HepG2 (cell line): ENCODE measurements around the gene TSHZ2. TPM values are rescaled to one million over a fixed set of nuclear protein-coding genes. Genes with fewer than 3 reads are reported as not detected.
A peak's percentile ranks its signal among the peaks of the same experiment; 100 is the strongest.

Source experiments
- ARHGAP35 ChIP-seq: sonication (generic); formaldehyde crosslinking; IDR thresholded peaks from 2 replicates; pipeline ENCODE4 v1.9.0; 2022; ENCODE audit warnings: mild to moderate bottlenecking, inconsistent platforms, moderate library complexity, missing genetic modification reagents, borderline replicate concordance
- CCDC6 ChIP-seq: sonication (generic); formaldehyde crosslinking; IDR thresholded peaks from 2 replicates; pipeline ENCODE4 v1.8.1; 2022; ENCODE audit warnings: mild to moderate bottlenecking, missing genetic modification reagents, moderate library complexity
- CEBPB ChIP-seq: IDR thresholded peaks from 2 replicates; pipeline ENCODE4 v1.6.1; 2011; ENCODE audit warnings: low read depth, low read length, improper control_type of control experiment, borderline replicate concordance
- FOXP1 ChIP-seq, 2 experiments: fragments of 450-650 bp in 1 of 2; IDR thresholded peaks; 2 replicates each; pipeline ENCODE4 v1.6.1; 2017 to 2018; ENCODE audit warnings: antibody characterized with exemption in 1 of 2
- RBM39 ChIP-seq: fragments of 200-400 bp; formaldehyde crosslinking; IDR thresholded peaks from one replicate; pipeline ENCODE4 v1.6.1; 2018; ENCODE audit warnings: antibody characterized with exemption, mild to moderate bottlenecking, low read depth, low read length; ENCODE audit not compliant: poor library complexity, severe bottlenecking
- REL ChIP-seq: sonication (generic); formaldehyde crosslinking; conservative IDR thresholded peaks from 2 replicates; pipeline ENCODE4 v1.8.0; 2022; ENCODE audit warnings: mild to moderate bottlenecking, missing genetic modification reagents, moderate library complexity
- SALL2 ChIP-seq: sonication (generic); formaldehyde crosslinking; IDR thresholded peaks from 2 replicates; pipeline ENCODE4 v1.8.1; 2023; ENCODE audit warnings: mild to moderate bottlenecking, missing genetic modification reagents, inconsistent platforms
- SRY ChIP-seq: sonication (generic); formaldehyde crosslinking; IDR thresholded peaks from 2 replicates; pipeline ENCODE4 v1.8.0; 2022; ENCODE audit warnings: mild to moderate bottlenecking, missing genetic modification reagents
- TBL1XR1 ChIP-seq: fragments of 150-350 bp; IDR thresholded peaks from 2 replicates; pipeline ENCODE4 v1.6.1; 2014; ENCODE audit warnings: borderline replicate concordance, low read length; ENCODE audit not compliant: partially characterized antibody
- XBP1 ChIP-seq: sonication (generic); formaldehyde crosslinking; IDR thresholded peaks from 2 replicates; pipeline ENCODE4 v1.5.0; 2020; ENCODE audit warnings: missing genetic modification reagents
- ZNF225 ChIP-seq: sonication (generic); formaldehyde crosslinking; IDR thresholded peaks from 2 replicates; pipeline ENCODE4 v1.4.0; 2020; ENCODE audit warnings: mild to moderate bottlenecking, missing genetic modification reagents
- ZNF441 ChIP-seq: sonication (generic); formaldehyde crosslinking; IDR thresholded peaks from 2 replicates; pipeline ENCODE4 v1.7.0; 2021; ENCODE audit warnings: missing genetic modification reagents, borderline replicate concordance
- ZNF558 ChIP-seq: sonication (generic); formaldehyde crosslinking; IDR thresholded peaks from 2 replicates; pipeline ENCODE4 v1.9.0; 2022; ENCODE audit warnings: mild to moderate bottlenecking, missing genetic modification reagents, borderline replicate concordance
- ZNF589 ChIP-seq: sonication (generic); formaldehyde crosslinking; conservative IDR thresholded peaks from 2 replicates; pipeline ENCODE4 v1.8.0; 2022; ENCODE audit warnings: mild to moderate bottlenecking, moderate library complexity, missing genetic modification reagents
- ZNF703 ChIP-seq: sonication (generic); formaldehyde crosslinking; IDR thresholded peaks from 2 replicates; pipeline ENCODE4 v1.5.1; 2020; ENCODE audit warnings: missing genetic modification reagents, mild to moderate bottlenecking, moderate library complexity, borderline replicate concordance
- ZNF83 ChIP-seq: sonication (generic); formaldehyde crosslinking; IDR thresholded peaks from 2 replicates; pipeline ENCODE4 v1.4.0; 2020; ENCODE audit warnings: missing genetic modification reagents, mild to moderate bottlenecking, borderline replicate concordance
- polyA plus RNA-seq, 8 experiments: library from polyadenylated mRNA; depleted of rRNA in 3 of 8; stranded (reverse) in 7 of 8; unstranded in 1 of 8; fragments of >200 nt; fragmentation: Illumina TruSeq in 4 of 8; extraction: Trizol in 4 of 8; gene quantifications; 2 replicates each; pipeline versions ENCODE4 v1.2.1 to v1.2.3, GENCODE V29; 2011 to 2016; ENCODE audit warnings: low read depth in 4 of 8, missing spikeins in 1 of 8, mixed read lengths in 1 of 8; ENCODE audit not compliant: insufficient read depth in 1 of 8
- total RNA-seq, 5 experiments: library from RNA; depleted of rRNA; stranded (reverse); fragments of >200 nt; fragmentation: Illumina TruSeq; extraction: Trizol; gene quantifications; 2 replicates each; pipeline ENCODE4 v1.2.3, GENCODE V29; 2016; ENCODE audit warnings: low read depth in 1 of 5
- TF ChIP-seq, protein P1 (sequence below): sonication (generic); formaldehyde crosslinking; IDR thresholded peaks from 2 replicates; pipeline ENCODE4 v1.4.0; 2020; ENCODE audit warnings: mild to moderate bottlenecking, missing genetic modification reagents
- TF ChIP-seq, protein P2 (sequence below): sonication (generic); IDR thresholded peaks from 2 replicates; pipeline ENCODE4 v1.6.1; 2016; ENCODE audit warnings: low read depth, borderline replicate concordance
- TF ChIP-seq, protein P3 (sequence below): IDR thresholded peaks from 2 replicates; pipeline ENCODE4 v1.6.1; 2016; ENCODE audit warnings: missing biosample characterization, missing genetic modification reagents, low read depth
- TF ChIP-seq, protein P4 (sequence below): sonication (generic); formaldehyde crosslinking; IDR thresholded peaks from 2 replicates; pipeline ENCODE4 v1.4.0; 2020; ENCODE audit warnings: missing genetic modification reagents

TSHZ2 gene
- total and polyA plus RNA-seq, 2 of the 13 experiments (the other 11 are each of a cell fraction or from before 2014, with no cell fraction given): 0.01 TPM; not detected in 1

GRCh38 chr20:53077373-53078205, 105.4 kb downstream of the TSHZ2 start (continued):
- TF ChIP-seq, protein P1, sequence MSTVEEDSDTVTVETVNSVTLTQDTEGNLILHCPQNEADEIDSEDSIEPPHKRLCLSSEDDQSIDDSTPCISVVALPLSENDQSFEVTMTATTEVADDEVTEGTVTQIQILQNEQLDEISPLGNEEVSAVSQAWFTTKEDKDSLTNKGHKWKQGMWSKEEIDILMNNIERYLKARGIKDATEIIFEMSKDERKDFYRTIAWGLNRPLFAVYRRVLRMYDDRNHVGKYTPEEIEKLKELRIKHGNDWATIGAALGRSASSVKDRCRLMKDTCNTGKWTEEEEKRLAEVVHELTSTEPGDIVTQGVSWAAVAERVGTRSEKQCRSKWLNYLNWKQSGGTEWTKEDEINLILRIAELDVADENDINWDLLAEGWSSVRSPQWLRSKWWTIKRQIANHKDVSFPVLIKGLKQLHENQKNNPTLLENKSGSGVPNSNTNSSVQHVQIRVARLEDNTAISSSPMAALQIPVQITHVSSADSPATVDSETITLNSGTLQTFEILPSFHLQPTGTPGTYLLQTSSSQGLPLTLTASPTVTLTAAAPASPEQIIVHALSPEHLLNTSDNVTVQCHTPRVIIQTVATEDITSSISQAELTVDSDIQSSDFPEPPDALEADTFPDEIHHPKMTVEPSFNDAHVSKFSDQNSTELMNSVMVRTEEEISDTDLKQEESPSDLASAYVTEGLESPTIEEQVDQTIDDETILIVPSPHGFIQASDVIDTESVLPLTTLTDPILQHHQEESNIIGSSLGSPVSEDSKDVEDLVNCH (CRISPR knock-in tag): no peak
- no peak for TF ChIP-seq RBM39
- TF ChIP-seq SRY (CRISPR knock-in tag): no peak
- no peak for TF ChIP-seq ZNF225 (CRISPR knock-in tag)
- TF ChIP-seq ZNF441: 0 out of 2 replicates have a peak, but pooled peaks have one; percentile 24
- TF ChIP-seq SALL2 (CRISPR knock-in tag): peak; percentile 61; the same call in 1 of the 2 replicates
- no peak for TF ChIP-seq XBP1 (CRISPR knock-in tag)
- TF ChIP-seq, protein P2, sequence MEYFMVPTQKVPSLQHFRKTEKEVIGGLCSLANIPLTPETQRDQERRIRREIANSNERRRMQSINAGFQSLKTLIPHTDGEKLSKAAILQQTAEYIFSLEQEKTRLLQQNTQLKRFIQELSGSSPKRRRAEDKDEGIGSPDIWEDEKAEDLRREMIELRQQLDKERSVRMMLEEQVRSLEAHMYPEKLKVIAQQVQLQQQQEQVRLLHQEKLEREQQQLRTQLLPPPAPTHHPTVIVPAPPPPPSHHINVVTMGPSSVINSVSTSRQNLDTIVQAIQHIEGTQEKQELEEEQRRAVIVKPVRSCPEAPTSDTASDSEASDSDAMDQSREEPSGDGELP: peak; percentile 53; the same call in 1 of the 2 replicates
- TF ChIP-seq, protein P3, sequence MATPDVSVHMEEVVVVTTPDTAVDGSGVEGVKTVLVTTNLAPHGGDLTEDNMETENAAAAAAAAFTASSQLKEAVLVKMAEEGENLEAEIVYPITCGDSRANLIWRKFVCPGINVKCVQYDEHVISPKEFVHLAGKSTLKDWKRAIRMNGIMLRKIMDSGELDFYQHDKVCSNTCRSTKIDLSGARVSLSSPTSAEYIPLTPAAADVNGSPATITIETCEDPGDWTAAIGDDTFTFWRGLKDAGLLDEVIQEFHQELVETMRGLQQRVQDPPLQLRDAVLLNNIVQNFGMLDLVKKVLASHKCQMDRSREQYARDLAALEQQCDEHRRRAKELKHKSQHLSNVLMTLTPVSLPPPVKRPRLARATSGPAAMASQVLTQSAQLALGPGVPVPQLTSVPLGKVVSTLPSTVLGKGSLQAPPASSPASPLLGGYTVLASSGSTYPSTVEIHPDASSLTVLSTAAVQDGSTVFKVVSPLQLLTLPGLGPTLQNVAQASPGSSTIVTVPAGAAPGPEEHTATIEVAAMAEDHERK (CRISPR knock-in tag): no peak
- no peak for TF ChIP-seq ZNF83 (CRISPR knock-in tag)
- no peak for TF ChIP-seq ARHGAP35 (CRISPR knock-in tag)
- TF ChIP-seq ZNF703 (CRISPR knock-in tag): no peak
- TF ChIP-seq FOXP1 (IDR thresholded peaks at IDR 0.05): no peak
- peak; percentile 88 for TF ChIP-seq FOXP1 (CRISPR knock-in tag; IDR thresholded peaks at IDR 0.05)
- TF ChIP-seq CCDC6: no peak
- TF ChIP-seq, protein P4, sequence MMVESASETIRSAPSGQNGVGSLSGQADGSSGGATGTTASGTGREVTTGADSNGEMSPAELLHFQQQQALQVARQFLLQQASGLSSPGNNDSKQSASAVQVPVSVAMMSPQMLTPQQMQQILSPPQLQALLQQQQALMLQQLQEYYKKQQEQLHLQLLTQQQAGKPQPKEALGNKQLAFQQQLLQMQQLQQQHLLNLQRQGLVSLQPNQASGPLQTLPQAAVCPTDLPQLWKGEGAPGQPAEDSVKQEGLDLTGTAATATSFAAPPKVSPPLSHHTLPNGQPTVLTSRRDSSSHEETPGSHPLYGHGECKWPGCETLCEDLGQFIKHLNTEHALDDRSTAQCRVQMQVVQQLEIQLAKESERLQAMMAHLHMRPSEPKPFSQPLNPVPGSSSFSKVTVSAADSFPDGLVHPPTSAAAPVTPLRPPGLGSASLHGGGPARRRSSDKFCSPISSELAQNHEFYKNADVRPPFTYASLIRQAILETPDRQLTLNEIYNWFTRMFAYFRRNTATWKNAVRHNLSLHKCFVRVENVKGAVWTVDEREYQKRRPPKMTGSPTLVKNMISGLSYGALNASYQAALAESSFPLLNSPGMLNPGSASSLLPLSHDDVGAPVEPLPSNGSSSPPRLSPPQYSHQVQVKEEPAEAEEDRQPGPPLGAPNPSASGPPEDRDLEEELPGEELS (CRISPR knock-in tag): peak; percentile 89
- peak; percentile 90 for TF ChIP-seq CEBPB
- TF ChIP-seq REL (CRISPR knock-in tag): no peak
- 0 out of 2 replicates have a peak, but pooled peaks have one; percentile 35 for TF ChIP-seq ZNF589
- TF ChIP-seq ZNF558 (CRISPR knock-in tag): no peak
- no peak for TF ChIP-seq TBL1XR1
